GM18868 (cell line): ENCODE measurements around the gene CC2D1A.
"Not testable (repeated sequence)": the region's sequence is repeated elsewhere in the genome, so short reads cannot be mapped to it uniquely, and the experiment has no call there.

ENCODE experiments used
- ATAC-seq: cut with Tn5 transposase; IDR thresholded peaks from one replicate; pipeline ENCODE4 v1.9.1; 2021; ENCODE audit warnings: mild to moderate bottlenecking, moderate library complexity; ENCODE audit not compliant: unreplicated experiment

The CC2D1A gene

DNA sequence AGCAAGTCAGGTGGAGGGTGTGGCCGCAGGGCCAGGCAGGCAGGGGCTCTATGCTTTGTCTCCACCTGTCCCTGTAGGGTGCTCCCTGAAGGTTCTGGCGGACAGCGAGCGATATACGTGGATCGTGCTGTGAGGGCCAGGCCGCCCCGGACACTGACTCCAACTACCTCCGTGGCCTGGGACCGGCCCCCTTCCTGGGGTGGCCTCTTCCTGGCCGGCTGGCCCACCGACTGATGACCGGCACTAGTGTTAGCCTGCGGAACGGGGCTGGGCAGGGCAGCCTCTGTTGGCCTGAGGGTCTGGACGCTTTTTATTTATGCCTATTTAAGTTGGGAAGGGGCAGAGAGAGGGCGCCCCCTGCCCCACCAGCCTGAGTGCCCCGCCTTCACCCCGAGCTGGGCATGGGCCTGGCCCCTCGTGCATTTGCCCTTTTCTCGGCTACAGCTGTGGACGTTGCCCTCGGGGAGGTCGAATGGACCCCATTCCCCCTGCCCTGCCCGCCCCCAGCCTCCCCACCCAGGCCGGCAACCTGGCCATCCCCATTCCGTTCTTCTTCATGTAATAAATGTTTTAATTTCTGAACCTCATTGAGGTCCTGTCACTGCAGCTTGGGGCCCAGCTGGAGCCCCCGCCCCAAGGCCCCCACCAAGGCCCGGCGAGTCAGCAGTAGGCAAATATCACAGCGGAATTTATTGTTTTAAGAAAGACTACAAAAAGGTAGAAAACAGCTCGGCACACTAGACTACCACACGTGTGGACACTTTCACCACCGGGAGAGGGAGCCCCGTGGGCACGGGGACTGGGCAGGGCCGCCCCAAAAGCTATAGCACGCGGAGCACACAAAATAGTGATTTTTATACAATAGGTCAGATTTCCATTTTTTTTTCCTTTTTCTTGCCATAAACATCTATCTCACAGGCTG lies 55.1 kb downstream of the CC2D1A start:
- ATAC-seq, result no peak

GRCh38 chr19:13961826-13962698 lies 56.1 kb downstream of the CC2D1A start:
- no peak for ATAC-seq

DNA sequence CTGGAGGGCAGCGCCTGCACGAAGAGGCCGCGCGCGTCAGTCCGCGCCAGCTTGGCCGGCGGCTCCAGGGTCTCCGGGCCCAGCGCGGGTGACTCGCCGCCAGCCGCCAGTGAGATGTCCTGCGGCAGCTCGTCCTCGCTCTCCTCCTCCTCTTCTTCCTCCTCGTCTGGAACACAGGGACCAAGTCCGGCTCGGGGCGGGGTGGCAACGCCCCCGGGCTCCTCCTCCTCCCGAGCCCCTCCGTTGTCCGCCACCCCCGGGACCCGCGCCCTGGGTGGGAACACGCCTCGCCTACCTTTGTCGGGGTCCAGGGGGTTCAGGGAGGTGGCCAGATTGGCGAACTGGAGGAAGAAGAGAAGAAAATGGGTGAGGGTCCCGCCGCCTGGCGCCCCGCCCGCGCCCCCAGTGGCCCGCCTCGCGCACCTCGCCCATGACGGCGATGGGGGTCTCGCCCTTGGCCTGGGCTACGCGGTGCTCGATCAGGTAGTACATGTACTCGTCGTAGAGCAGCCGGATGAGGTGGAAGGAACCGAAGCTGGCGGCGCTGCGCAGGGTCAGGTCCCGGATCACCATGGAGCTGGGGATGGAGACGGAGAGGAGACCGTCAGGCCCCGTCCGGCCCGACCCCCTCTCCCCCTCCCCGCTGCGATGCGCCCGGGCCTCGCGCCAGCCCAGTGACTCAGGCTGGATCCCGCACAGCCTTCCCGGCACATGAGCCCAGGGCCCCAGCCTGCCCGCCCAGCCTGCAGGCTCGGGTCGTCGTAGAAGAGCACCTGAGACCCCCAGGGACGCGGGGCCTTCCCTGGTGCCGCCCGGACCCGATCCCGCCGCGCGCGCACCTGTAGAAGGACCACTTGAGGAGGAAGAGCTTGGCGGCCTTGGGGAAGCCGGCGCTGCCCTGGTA lies 57.0 kb downstream of the CC2D1A start:
- ATAC-seq, result no peak

DNA sequence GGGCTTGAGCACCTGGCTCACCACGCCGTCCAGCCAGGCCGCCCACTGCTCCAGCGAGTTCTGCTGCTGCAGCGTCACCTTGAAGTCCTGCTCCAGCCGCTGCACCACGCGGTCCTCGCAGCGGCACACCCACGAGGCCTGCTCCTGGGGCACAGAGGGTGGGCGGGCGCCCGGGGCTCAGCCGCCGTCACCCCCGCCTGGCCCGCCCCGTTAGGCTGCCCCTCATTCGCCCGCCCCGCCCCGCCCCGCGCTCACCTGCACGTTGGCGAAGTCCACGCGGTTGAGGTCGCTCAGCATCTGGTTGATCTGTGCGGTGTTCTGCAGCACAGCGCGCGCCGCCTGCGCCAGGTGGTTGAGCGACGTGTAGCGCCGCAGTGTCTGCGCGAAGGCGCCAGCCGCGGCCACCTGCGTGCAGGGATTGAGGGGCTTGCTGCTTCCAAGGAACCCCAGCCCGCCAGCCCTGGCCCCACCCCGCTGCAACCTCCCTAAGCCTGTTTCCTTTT lies 57.7 kb downstream of the CC2D1A start:
- ATAC-seq, result no peak

GRCh38 chr19:13964776-13965175 lies 58.8 kb downstream of the CC2D1A start:
- ATAC-seq, result no peak

DNA sequence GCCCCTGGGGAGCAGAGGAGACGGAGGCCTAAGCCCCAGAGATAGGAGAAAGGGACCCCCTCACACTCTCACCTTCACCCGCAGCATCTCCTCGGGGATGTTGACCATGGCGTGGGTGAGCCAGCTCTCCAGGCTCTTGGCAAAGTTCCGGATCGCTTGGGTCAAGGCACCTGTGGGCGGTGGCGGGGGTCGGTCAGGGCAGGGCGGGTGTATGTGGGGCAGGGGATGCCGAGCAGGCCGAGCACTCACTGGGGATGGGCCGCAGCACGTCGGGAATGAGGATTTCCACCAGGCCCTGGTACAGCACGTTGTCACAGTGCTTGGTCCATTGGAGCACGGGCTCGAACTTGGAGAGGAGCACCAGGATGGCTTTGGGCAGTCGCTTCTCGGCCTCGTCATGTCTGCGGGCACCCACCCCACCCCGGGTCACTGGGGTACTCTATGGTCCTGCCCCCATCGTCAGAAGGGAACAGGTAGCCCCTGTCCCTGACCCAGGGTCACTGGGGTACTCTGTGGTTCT lies 59.4 kb downstream of the CC2D1A start:
- ATAC-seq, result no peak

GRCh38 chr19:13965926-13966683 lies 60.1 kb downstream of the CC2D1A start:
- no peak for ATAC-seq

DNA sequence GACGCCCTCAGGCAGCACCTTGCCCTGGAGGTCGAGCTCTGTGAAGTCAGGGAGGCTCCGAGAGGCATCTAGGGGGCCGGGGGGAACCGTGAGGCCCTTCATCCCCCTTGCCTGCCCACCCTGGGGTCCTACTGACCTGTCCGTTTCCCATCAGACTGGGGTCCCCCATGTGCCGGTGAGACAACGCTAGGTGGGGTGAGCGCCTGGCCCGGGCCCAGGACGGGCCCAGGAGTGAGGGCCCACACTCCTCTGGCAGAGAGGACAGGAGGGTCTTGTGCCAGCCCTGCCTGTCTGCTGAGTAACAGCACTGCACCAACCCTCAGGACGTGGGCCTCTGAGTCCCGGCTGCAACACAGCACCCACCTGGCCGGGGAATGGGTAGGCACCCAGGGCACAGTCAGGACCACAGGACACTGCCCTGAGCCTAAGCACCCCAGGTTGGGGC lies 60.7 kb downstream of the CC2D1A start:
- ATAC-seq, result no peak

GRCh38 chr19:13967206-13967605 lies 61.2 kb downstream of the CC2D1A start:
- ATAC-seq, result not testable (repeated sequence)

- ATAC-seq, result no peak
Observed at GRCh38 chr19:13968383-13968935, 62.5 kb downstream of the CC2D1A start.

GRCh38 chr19:13968999-13969398 lies 63.0 kb downstream of the CC2D1A start:
- ATAC-seq, result no peak

- no peak for ATAC-seq
Observed at GRCh38 chr19:13969897-13970296, 63.9 kb downstream of the CC2D1A start.

DNA sequence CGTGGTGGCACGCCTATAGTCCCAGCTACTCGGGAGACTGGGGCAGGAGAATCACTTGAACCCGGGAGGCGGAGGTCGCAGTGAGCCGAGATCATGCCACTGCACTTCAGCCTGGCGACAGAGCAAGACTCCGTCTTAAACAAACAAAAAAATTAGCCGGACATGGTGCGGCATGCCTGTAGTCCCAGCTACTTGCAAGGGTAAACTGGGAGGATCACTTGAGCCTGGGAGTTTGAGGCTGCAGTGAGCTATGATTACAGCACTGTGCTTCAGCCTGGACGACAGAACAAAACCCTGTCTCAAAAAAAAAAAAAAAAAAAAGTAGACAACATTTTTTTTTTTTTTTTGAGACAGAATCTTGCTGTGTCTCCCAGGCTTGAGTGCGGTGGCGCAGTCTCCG lies 65.9 kb downstream of the CC2D1A start:
- ATAC-seq, result not testable (repeated sequence)

DNA sequence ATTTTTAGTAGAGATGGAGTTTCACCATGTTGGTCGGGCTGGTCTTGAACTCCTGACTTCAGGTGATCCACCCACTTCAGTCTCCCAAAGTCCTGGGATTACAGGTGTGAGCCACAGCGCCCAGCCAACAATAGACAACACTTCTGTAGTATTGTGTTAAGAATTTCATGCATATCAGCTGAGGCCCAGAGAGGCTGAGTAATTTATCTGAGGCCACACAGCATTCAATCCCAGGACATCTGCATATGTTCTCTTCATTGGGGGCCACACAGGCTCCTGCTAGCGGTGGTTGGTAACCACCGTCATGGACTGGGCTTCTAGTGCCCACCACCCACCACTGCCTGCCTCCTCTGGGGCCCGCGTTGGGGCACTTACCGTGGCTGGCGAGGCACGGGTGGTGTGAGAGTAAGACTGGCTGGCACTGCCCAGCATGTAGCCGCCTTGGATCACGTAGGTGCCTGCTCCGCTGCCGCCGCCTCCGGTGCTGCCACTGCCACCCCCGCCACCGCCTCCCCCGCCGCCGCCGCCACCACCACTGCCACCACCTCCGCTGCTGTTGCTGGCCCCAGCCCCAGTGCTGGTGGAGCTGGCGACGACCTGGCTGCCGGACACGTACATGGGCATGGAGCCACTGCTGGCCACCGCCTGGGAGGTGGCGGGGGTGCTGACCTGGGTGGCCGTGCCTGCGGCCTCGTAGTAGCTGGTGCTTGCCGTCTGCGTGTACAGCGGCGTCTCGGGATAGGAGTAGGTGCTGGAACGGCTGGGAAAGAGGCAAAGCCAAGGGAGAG lies 66.6 kb downstream of the CC2D1A start:
- ATAC-seq, result no peak

DNA sequence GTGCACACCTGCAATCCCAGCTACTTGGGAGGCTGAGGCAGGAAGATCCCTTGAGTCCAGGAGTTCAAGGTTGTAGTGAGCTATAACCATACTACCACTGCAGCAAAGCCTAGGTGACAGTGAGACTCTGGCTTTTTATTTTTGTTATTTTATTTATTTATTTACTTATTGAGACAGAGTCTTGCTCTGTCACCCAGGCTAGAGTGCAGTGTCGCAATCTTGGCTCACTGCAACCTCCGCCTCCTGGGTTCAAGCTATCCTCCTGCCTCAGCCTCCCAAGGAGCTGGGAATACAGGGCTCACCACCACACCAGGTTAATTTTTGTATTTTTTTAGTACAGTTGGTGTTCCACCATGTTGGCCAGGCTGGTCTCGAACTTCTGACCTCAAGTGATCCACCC lies 67.5 kb downstream of the CC2D1A start:
- not testable (repeated sequence) for ATAC-seq

- no peak for ATAC-seq
Observed at GRCh38 chr19:13974073-13974472, 68.1 kb downstream of the CC2D1A start.

- ATAC-seq, result no peak
Observed at GRCh38 chr19:13975870-13976269, 69.9 kb downstream of the CC2D1A start.

DNA sequence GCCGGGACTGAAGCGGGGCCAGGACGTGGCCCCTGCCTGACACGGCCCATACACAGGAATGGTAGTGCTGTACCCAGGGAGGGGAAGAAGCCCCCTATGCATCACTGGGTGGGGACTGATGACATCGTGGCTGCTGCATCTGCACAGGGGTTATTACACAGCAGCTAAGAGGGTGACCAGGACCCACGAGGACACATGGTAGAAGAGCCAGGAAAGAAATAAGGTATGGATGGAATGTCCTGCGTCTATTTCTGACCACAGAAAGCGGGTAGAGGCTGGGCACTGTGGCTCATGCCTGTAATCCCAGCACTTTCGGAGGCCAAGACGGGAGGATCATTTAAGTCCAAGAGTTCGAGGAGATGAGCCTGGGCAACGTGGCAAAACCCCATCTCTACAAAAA lies 70.4 kb downstream of the CC2D1A start:
- ATAC-seq, result no peak
